GM19324 (cell line): ENCODE measurements around the gene HS3ST5.
"Not testable (repeated sequence)": the region's sequence is repeated elsewhere in the genome, so short reads cannot be mapped to it uniquely, and the experiment has no call there.

ENCODE experiments used
- ATAC-seq: cut with Tn5 transposase; IDR thresholded peaks from one replicate; pipeline ENCODE4 v1.9.1; 2021; ENCODE audit warnings: mild to moderate bottlenecking, moderate library complexity; ENCODE audit not compliant: unreplicated experiment, low FRiP score

HS3ST5 gene

GRCh38 chr6:114281496-114281895 lies 61.3 kb downstream of the HS3ST5 start:
- no peak for ATAC-seq

- ATAC-seq: no peak
Measured at GRCh38 chr6:114280239-114280982, 62.4 kb downstream of the HS3ST5 start.

GRCh38 chr6:114277220-114277619 lies 65.6 kb downstream of the HS3ST5 start:
- no peak for ATAC-seq

GRCh38 chr6:114276783-114277182 lies 66.0 kb downstream of the HS3ST5 start:
- no peak for ATAC-seq

- ATAC-seq: no peak
Measured at GRCh38 chr6:114274836-114275235, 68.0 kb downstream of the HS3ST5 start.

- ATAC-seq: no peak
Measured at GRCh38 chr6:114272582-114272981, 70.2 kb downstream of the HS3ST5 start.

GRCh38 chr6:114271405-114271804 lies 71.4 kb downstream of the HS3ST5 start:
- no peak for ATAC-seq

GRCh38 chr6:114267897-114268296 lies 74.9 kb downstream of the HS3ST5 start:
- no peak for ATAC-seq

- no peak for ATAC-seq
Measured at GRCh38 chr6:114260810-114261209, 82.0 kb downstream of the HS3ST5 start.

- no peak for ATAC-seq
Measured at GRCh38 chr6:114258376-114258775, 84.4 kb downstream of the HS3ST5 start.

GRCh38 chr6:114253431-114253830 lies 89.4 kb downstream of the HS3ST5 start:
- no peak for ATAC-seq

- no peak for ATAC-seq
Measured at GRCh38 chr6:114249522-114249921, 93.3 kb downstream of the HS3ST5 start.

GRCh38 chr6:114247101-114247500 lies 95.7 kb downstream of the HS3ST5 start:
- ATAC-seq: no peak

GRCh38 chr6:114240796-114241195 lies 102.0 kb downstream of the HS3ST5 start:
- no peak for ATAC-seq

- no peak for ATAC-seq
Measured at GRCh38 chr6:114228675-114229074, 114.1 kb downstream of the HS3ST5 start.

- ATAC-seq: no peak
Measured at GRCh38 chr6:114227944-114228468, 114.8 kb downstream of the HS3ST5 start.

GRCh38 chr6:114220241-114220640 lies 122.6 kb downstream of the HS3ST5 start:
- ATAC-seq: no peak

- no peak for ATAC-seq
Measured at GRCh38 chr6:114218437-114219340, 124.1 kb downstream of the HS3ST5 start.

- not testable (repeated sequence) for ATAC-seq
Measured at GRCh38 chr6:114217996-114218395, 124.8 kb downstream of the HS3ST5 start.

GRCh38 chr6:114216789-114217467 lies 125.9 kb downstream of the HS3ST5 start:
- no peak for ATAC-seq

- ATAC-seq: no peak
Measured at GRCh38 chr6:114210467-114210866, 132.4 kb downstream of the HS3ST5 start.
